H9 (cell line): Measurements from ENCODE around the gene CCDC142. TPM values are rescaled to one million over a fixed set of nuclear protein-coding genes. Genes with fewer than 3 reads are reported as not detected.
A peak's percentile ranks its signal among the peaks of the same experiment; 100 is the strongest.

Experiments used
- DNase-seq: peaks from one replicate; pipeline ENCODE4 v3.0.0-alpha.2; 2017
- H2AFZ ChIP-seq: one replicate; pipeline ENCODE4 v1.6.1; 2013; ENCODE audit warnings: mild to moderate bottlenecking, low read length, control low read depth, moderate library complexity
- H2AK5ac ChIP-seq: 2 replicates; pipeline ENCODE4 v1.6.1; 2013; ENCODE audit warnings: low read length, control low read depth, mixed read lengths; ENCODE audit not compliant: insufficient read length
- H2BK120ac ChIP-seq: one replicate; pipeline ENCODE4 v1.6.1; 2013; ENCODE audit warnings: low read depth, mild to moderate bottlenecking, low read length, control low read depth, inconsistent platforms; ENCODE audit not compliant: poor library complexity, severe bottlenecking
- H2BK12ac ChIP-seq: 2 replicates; pipeline ENCODE4 v1.6.1; 2013; ENCODE audit warnings: low read length, control low read depth, mixed read lengths, low read depth; ENCODE audit not compliant: insufficient read length
- H2BK15ac ChIP-seq: 2 replicates; pipeline ENCODE4 v1.6.1; 2013; ENCODE audit warnings: low read depth, low read length, control low read depth
- H2BK20ac ChIP-seq: one replicate; pipeline ENCODE4 v1.6.1; 2013; ENCODE audit warnings: low read depth, mild to moderate bottlenecking, low read length, control low read depth, inconsistent platforms; ENCODE audit not compliant: poor library complexity, severe bottlenecking
- H2BK5ac ChIP-seq: 2 replicates; pipeline ENCODE4 v1.6.1; 2013; ENCODE audit warnings: low read length, control low read depth, mixed read lengths; ENCODE audit not compliant: insufficient read length
- H3K14ac ChIP-seq: 2 replicates; pipeline ENCODE4 v1.6.1; 2013; ENCODE audit warnings: low read length, control low read depth; ENCODE audit not compliant: insufficient read depth
- H3K18ac ChIP-seq: 2 replicates; pipeline ENCODE4 v1.6.1; 2013; ENCODE audit warnings: low read depth, mild to moderate bottlenecking, mixed read lengths, low read length, control low read depth; ENCODE audit not compliant: insufficient read length
- H3K23ac ChIP-seq: 2 replicates; pipeline ENCODE4 v1.6.1; 2013; ENCODE audit warnings: low read length, control low read depth, mixed read lengths, low read depth; ENCODE audit not compliant: insufficient read length
- H3K23me2 ChIP-seq: 2 replicates; pipeline ENCODE4 v1.6.1; 2013; ENCODE audit warnings: low read depth, mild to moderate bottlenecking, mixed read lengths, low read length, control low read depth; ENCODE audit not compliant: insufficient read length, poor library complexity, severe bottlenecking
- H3K27ac ChIP-seq: 2 replicates; pipeline ENCODE4 v1.5.1; 2013; ENCODE audit warnings: low read length, control low read depth, mixed read lengths, low read depth; ENCODE audit not compliant: insufficient read length
- H3K27me3 ChIP-seq: 2 replicates; pipeline ENCODE4 v1.6.1; 2013; ENCODE audit warnings: low read length, control low read depth, inconsistent platforms; ENCODE audit not compliant: insufficient read depth
- H3K4ac ChIP-seq: 2 replicates; pipeline ENCODE4 v1.6.1; 2013; ENCODE audit warnings: low read depth, mild to moderate bottlenecking, control low read depth, inconsistent platforms, low read length, moderate library complexity
- H3K4me1 ChIP-seq: 2 replicates; pipeline ENCODE4 v1.6.1; 2013; ENCODE audit warnings: low read length, control low read depth, inconsistent platforms; ENCODE audit not compliant: insufficient read depth
- H3K4me2 ChIP-seq: 2 replicates; pipeline ENCODE4 v1.6.1; 2013; ENCODE audit warnings: low read length, control low read depth, mixed read lengths; ENCODE audit not compliant: insufficient read length, insufficient read depth
- H3K56ac ChIP-seq: 2 replicates; pipeline ENCODE4 v1.6.1; 2013; ENCODE audit warnings: low read depth, mild to moderate bottlenecking, mixed read lengths, low read length, control low read depth; ENCODE audit not compliant: insufficient read length
- H3K79me1 ChIP-seq: 2 replicates; pipeline ENCODE4 v1.6.1; 2013; ENCODE audit warnings: low read depth, mild to moderate bottlenecking, moderate library complexity, low read length, control low read depth, inconsistent platforms; ENCODE audit not compliant: insufficient read depth, poor library complexity, severe bottlenecking
- H3K79me2 ChIP-seq: 2 replicates; pipeline ENCODE4 v1.6.1; 2013; ENCODE audit warnings: low read length, control low read depth, inconsistent platforms; ENCODE audit not compliant: insufficient read depth
- H3K9ac ChIP-seq: 2 replicates; pipeline ENCODE4 v1.6.1; 2013; ENCODE audit warnings: low read length, control low read depth, mixed read lengths; ENCODE audit not compliant: insufficient read length; ENCODE audit errors: extremely low read depth
- H3K9me3 ChIP-seq: one replicate; pipeline ENCODE4 v1.6.1; 2013; ENCODE audit warnings: low read depth, low read length, inconsistent platforms; ENCODE audit not compliant: control insufficient read depth
- H3T11ph ChIP-seq: one replicate; pipeline ENCODE4 v1.6.1; 2013; ENCODE audit warnings: mild to moderate bottlenecking, low read length, control low read depth, inconsistent platforms
- H4K20me1 ChIP-seq: one replicate; pipeline ENCODE4 v1.6.1; 2013; ENCODE audit not compliant: control insufficient read depth, insufficient read length, insufficient read depth
- H4K5ac ChIP-seq: 2 replicates; pipeline ENCODE4 v1.6.1; 2013; ENCODE audit warnings: low read depth, mild to moderate bottlenecking, mixed read lengths, low read length, control low read depth; ENCODE audit not compliant: insufficient read length
- H4K8ac ChIP-seq: replicated peaks from 2 replicates; pipeline ENCODE4 v1.6.1; 2013; ENCODE audit warnings: low read length, control low read depth, mixed read lengths, low read depth; ENCODE audit not compliant: insufficient read length
- H4K91ac ChIP-seq: 2 replicates; pipeline ENCODE4 v1.6.1; 2013; ENCODE audit warnings: low read depth, mild to moderate bottlenecking, moderate library complexity, mixed read lengths, low read length, control low read depth; ENCODE audit not compliant: insufficient read length
- H3K27ac Mint-ChIP-seq, 3 experiments: 2 replicates in 2 of 3; 3 replicates in 1 of 3; pipeline ENCODE4 v1.8.0; 2020 to 2021; ENCODE audit warnings: mixed read lengths in 3 of 3, mild to moderate bottlenecking in 1 of 3, moderate library complexity in 1 of 3
- H3K27me3 Mint-ChIP-seq: 2 replicates; pipeline ENCODE4 v1.8.0; 2021; ENCODE audit warnings: low read depth, mild to moderate bottlenecking, moderate library complexity, mixed read lengths
- H3K36me3 Mint-ChIP-seq, 3 experiments: 2 replicates in 2 of 3; 3 replicates in 1 of 3; pipeline ENCODE4 v1.8.0; 2020 to 2021; ENCODE audit warnings: low read depth in 3 of 3, mixed read lengths in 3 of 3; ENCODE audit not compliant: insufficient read depth in 1 of 3
- H3K4me1 Mint-ChIP-seq, 2 experiments: 2 replicates each; pipeline ENCODE4 v1.8.0; 2020; ENCODE audit warnings: mixed read lengths in 2 of 2
- H3K4me3 Mint-ChIP-seq, 2 experiments: 2 replicates in 1 of 2; 3 replicates in 1 of 2; pipeline ENCODE4 v1.8.0; 2020 to 2021; ENCODE audit warnings: mild to moderate bottlenecking in 2 of 2, mixed read lengths in 2 of 2, moderate library complexity in 1 of 2
- H3K9me3 Mint-ChIP-seq, 2 experiments: 2 replicates in 1 of 2; 3 replicates in 1 of 2; pipeline ENCODE4 v1.8.0; 2020; ENCODE audit warnings: mild to moderate bottlenecking in 2 of 2, mixed read lengths in 2 of 2, moderate library complexity in 1 of 2
- WGBS: extraction: QIAGEN DNeasy Blood & Tissue Kit; methylation state at CpG from one replicate; pipeline ENCODE4 v1.1.7; 2013; ENCODE audit warnings: missing lambda C conversion rate, low lambda C conversion rate, mixed read lengths; ENCODE audit not compliant: insufficient read length; ENCODE audit errors: extremely low coverage; 5-methylcytosine and 5-hydroxymethylcytosine counted together
- total RNA-seq: library from RNA; stranded (reverse); gene quantifications from 2 replicates; pipeline ENCODE4 v1.2.1, GENCODE V29; 2021
- TF ChIP-seq, protein P1 (sequence below): fragments of 200-600 bp; sonication (generic); conservative IDR thresholded peaks from 3 replicates; pipeline ENCODE4 v1.8.0; 2021; ENCODE audit warnings: antibody characterized with exemption, mild to moderate bottlenecking

The CCDC142 gene
- total RNA-seq, 1 experiment from 2014 or later: 21.5 TPM

DNA sequence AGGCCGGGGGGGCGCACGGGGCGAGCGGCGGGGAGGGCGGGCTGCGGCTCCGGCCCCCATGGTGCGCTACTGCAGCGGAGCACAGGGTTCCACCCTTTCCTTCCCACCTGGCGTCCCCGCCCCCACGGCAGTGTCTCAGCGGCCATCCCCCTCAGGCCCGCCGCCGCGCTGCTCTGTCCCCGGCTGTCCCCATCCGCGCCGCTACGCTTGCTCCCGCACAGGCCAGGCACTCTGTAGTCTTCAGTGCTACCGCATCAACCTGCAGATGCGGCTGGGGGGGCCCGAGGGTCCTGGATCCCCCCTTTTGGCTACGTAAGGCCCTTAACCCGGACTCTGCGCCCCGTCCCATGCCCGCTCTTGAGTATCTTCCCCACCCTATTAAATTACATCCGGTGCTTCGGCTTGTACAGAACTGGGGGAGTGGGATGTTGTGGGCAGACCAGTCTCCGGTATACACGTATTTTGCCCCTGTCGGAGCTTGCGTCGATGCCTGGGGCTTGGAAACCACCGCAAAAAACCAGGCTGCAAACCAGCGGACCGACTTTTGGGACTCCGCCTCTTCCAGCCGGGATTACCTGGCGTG is 25.2 kb downstream of the CCDC142 start:
- H2BK120ac ChIP-seq: peak overlapping the region; percentile 78
- H3K9ac ChIP-seq: peak overlapping the region; percentile 83
- H2AFZ ChIP-seq: no peak overlapping the region
- Mint-ChIP-seq H3K9me3 (no peaks in the 10 kb centered on the region), H3K27ac (peak overlapping the region; percentile 98 to 99 (median 99)), H3K36me3 (peaks cover 4 to 22% (median 21%) of the 10 kb centered on the region in 3 experiments; a peak in 6 of 7 replicates), H3K4me3 (peak overlapping the region; percentile 96 to 97), H3K4me1 (peaks cover 27 to 36% of the 10 kb centered on the region in 2 experiments), H3K27me3 (no peaks in the 10 kb centered on the region)
- peak overlapping the region; percentile 96 for H3K14ac ChIP-seq
- no peak overlapping the region for H2BK15ac ChIP-seq
- no peak overlapping the region for H2BK12ac ChIP-seq
- H2BK5ac ChIP-seq: no peak overlapping the region
- DNase-seq: peak; percentile 83
- H3K18ac ChIP-seq: peak overlapping the region; percentile 91
- H4K91ac ChIP-seq: no peak overlapping the region
- no peaks in the 10 kb centered on the region for H3K9me3 ChIP-seq
- no peaks in the 10 kb centered on the region for H3K79me2 ChIP-seq
- no peaks in the 10 kb centered on the region for H3K79me1 ChIP-seq
- H3K4ac ChIP-seq: no peak overlapping the region; the same call in 1 of the 2 replicates
- peak overlapping the region; percentile 92 for H3K4me2 ChIP-seq
- WGBS: no CpG with 5 or more reads among the region's 46 CpGs
- H2BK20ac ChIP-seq: no peak overlapping the region
- peak overlapping the region; percentile 80 for H3K27ac ChIP-seq
- TF ChIP-seq, protein P1, sequence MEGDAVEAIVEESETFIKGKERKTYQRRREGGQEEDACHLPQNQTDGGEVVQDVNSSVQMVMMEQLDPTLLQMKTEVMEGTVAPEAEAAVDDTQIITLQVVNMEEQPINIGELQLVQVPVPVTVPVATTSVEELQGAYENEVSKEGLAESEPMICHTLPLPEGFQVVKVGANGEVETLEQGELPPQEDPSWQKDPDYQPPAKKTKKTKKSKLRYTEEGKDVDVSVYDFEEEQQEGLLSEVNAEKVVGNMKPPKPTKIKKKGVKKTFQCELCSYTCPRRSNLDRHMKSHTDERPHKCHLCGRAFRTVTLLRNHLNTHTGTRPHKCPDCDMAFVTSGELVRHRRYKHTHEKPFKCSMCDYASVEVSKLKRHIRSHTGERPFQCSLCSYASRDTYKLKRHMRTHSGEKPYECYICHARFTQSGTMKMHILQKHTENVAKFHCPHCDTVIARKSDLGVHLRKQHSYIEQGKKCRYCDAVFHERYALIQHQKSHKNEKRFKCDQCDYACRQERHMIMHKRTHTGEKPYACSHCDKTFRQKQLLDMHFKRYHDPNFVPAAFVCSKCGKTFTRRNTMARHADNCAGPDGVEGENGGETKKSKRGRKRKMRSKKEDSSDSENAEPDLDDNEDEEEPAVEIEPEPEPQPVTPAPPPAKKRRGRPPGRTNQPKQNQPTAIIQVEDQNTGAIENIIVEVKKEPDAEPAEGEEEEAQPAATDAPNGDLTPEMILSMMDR: no peak
- peaks cover 2% of the 10 kb centered on the region for H4K20me1 ChIP-seq
- H3K27me3 ChIP-seq: no peaks in the 10 kb centered on the region
- H4K8ac ChIP-seq: no peak overlapping the region
- H2AK5ac ChIP-seq: no peak overlapping the region
- H3T11ph ChIP-seq: no peak overlapping the region
- peaks cover 18% of the 10 kb centered on the region for H3K23me2 ChIP-seq
- H3K4me1 ChIP-seq: peaks cover 2% of the 10 kb centered on the region; the same call in 1 of the 2 replicates
- no peak overlapping the region for H3K56ac ChIP-seq
- no peak overlapping the region for H4K5ac ChIP-seq
- no peak overlapping the region for H3K23ac ChIP-seq
